HG03432 (cell line): ENCODE results near the gene LRP1-AS.
A peak's percentile ranks its signal among the peaks of the same experiment; 100 is the strongest.

Source experiments
- ATAC-seq: cut with Tn5 transposase; IDR thresholded peaks from one replicate; pipeline ENCODE4 v1.9.1; 2021; ENCODE audit warnings: mild to moderate bottlenecking, moderate library complexity; ENCODE audit not compliant: unreplicated experiment

The LRP1-AS gene

GRCh38 chr12:57146961-57147944 is at the start of gene LRP1-AS:
Gene LRP1-AS (minus strand): TSS chr12:57147619.
- ATAC-seq: no peak

DNA sequence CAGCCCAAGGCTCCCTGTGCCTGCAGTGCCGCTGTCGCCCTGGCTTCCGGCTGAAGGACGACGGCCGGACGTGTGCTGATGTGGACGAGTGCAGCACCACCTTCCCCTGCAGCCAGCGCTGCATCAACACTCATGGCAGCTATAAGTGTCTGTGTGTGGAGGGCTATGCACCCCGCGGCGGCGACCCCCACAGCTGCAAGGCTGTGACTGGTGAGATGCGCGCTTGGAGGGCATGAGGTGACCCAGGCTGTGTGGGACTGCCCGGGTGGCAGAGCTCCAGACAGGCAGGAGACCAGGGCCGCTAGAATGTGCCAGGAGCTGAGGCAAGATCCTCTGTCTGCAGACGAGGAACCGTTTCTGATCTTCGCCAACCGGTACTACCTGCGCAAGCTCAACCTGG is 49.5 kb upstream of the LRP1-AS start:
- no peak for ATAC-seq

DNA sequence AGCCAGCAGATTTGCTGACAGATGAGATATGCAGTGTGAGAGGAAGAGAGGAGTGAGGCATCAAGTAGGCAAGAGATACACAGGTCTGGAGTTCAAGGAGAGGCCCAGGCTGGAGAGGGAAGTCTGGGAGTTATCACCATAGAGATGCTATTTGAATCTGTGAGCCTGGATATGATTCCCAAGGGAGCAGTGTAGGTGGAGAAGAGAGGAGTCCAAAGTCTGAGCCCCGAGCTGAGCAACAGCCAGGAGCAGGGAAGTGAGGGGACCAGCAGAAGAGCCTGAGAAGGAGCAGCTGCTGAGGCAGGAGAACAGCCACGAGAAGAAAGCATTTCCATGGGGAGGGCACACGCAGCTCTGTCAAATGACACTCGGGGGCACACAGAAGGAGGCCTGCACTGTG is 49.0 kb upstream of the LRP1-AS start:
- ATAC-seq: no peak

GRCh38 chr12:57195611-57196371 is 48.4 kb upstream of the LRP1-AS start:
- no peak for ATAC-seq

- ATAC-seq: no peak
These were observed 47.8 kb upstream of the LRP1-AS start for GRCh38 chr12:57195186-57195585.

DNA sequence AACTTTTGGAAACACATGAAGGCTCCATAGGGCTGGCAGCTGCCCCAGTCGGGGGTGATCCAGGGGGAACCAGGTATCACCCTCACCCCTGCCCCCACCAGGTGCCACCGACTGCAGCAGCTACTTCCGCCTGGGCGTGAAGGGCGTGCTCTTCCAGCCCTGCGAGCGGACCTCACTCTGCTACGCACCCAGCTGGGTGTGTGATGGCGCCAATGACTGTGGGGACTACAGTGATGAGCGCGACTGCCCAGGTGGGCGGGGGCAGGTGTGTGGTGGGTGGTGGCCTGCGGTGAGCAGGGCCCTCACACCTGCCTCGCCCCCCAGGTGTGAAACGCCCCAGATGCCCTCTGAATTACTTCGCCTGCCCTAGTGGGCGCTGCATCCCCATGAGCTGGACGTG is 46.8 kb upstream of the LRP1-AS start:
- no peak for ATAC-seq

GRCh38 chr12:57193706-57194245 is 46.4 kb upstream of the LRP1-AS start:
- no peak for ATAC-seq

DNA sequence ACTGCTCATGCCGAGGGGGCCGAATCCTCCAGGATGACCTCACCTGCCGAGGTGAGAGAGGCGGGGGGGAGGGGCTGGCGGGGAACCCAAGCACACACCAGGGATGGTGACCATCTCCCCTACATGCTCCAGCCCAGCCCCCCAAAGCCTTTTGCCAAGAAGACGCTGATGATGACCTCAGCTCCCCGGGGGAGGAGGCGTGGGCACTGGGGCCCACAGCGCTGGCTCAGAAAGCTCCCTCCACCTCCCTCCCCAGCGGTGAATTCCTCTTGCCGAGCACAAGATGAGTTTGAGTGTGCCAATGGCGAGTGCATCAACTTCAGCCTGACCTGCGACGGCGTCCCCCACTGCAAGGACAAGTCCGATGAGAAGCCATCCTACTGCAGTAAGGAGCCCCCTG is 45.5 kb upstream of the LRP1-AS start:
- no peak for ATAC-seq

DNA sequence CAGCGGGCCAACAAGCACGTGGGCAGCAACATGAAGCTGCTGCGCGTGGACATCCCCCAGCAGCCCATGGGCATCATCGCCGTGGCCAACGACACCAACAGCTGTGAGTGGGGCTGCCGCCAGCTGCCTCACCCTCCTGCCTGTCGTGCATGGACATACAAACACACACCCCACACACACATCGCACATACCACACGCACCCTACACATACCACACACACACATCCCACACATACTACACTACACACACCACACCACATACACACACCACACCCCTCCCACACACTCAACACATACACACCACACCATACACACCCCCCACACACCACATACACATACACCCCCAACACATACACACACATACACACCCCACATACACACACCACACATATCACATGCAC is 44.0 kb upstream of the LRP1-AS start:
- ATAC-seq: no peak

DNA sequence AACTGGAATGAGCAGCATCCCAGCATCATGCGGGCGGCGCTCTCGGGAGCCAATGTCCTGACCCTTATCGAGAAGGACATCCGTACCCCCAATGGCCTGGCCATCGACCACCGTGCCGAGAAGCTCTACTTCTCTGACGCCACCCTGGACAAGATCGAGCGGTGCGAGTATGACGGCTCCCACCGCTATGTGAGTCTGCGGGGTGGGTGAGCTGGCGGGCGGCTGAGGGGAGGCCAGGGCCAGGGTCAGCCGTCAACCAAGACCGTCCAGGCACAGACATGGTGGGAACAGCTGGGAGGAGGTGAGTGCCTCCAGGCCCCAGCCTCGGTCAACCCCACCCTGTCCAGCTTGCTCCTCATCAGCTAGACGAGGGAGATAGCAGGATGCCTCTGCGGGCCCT is 43.4 kb upstream of the LRP1-AS start:
- no peak for ATAC-seq

DNA sequence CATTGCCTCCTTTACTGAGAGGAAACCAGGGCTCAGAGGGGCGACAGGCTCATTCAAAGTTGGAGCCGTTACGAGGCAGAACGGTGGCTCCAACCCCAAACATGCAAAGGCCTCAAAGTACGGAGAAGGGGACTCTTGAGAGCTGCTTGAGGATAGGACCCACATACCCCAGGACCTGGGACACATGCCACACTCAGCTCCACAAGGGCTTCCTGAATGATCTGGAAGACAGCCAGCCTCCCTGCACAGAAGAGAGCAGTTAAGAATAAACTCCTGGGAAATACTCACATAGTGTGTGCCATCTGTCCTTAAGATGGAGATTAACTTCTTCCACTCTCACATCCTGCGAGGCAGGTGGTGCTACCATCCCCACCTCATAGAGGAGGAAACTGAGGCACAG is 42.6 kb upstream of the LRP1-AS start:
- no peak for ATAC-seq

DNA sequence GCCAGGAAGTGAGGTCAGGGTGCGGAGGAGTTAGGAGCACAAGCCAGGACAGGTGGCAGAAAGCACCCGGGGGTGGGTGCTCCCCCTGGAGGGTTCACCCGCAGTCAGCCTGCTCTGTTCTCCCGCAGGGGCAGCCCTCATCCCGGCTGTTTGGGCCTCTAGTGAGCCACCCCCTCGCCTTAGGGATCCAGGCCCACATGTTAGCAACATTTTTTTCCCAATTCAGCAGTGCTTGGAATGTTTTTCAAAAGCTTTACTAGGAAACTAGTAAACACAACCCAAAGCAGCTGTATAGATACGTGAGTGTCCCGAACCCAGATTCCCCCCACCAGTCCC is 40.6 kb upstream of the LRP1-AS start:
- ATAC-seq: no peak

DNA sequence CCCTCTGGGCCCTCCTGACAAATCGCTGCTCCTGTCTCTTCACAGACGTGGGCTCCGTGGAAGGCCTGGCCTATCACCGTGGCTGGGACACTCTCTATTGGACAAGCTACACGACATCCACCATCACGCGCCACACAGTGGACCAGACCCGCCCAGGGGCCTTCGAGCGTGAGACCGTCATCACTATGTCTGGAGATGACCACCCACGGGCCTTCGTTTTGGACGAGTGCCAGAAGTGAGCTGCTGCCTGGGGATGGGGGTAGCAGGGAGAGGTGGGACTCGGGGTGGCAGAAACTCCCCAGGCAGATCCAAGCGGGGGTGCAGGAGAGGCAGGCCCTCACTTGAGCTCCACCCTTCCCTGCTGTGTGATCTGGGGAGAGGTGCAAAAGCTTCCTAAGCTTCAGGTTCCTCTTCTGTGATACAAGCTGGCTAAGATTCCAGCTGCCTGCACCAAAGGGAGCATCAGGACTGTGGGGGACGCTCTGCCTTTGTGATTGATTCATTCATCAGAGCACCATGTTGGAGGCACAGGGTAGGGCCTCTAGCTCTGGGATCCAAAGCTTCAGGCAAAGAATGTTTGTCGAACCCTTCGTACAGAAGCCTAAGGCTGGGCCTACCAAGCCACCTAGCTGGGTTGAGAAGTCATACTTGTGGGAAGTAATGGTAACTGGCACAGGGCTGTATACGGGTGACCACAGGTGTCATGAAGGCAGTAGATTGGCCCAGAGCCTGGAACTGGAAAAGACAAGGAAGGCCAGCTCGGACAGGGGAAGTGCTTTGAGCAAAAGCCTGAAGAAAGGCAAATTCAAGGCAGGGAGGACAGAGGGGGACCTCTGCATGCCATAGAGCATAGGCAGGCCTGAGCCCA is 40.0 kb upstream of the LRP1-AS start:
- no peak for ATAC-seq

DNA sequence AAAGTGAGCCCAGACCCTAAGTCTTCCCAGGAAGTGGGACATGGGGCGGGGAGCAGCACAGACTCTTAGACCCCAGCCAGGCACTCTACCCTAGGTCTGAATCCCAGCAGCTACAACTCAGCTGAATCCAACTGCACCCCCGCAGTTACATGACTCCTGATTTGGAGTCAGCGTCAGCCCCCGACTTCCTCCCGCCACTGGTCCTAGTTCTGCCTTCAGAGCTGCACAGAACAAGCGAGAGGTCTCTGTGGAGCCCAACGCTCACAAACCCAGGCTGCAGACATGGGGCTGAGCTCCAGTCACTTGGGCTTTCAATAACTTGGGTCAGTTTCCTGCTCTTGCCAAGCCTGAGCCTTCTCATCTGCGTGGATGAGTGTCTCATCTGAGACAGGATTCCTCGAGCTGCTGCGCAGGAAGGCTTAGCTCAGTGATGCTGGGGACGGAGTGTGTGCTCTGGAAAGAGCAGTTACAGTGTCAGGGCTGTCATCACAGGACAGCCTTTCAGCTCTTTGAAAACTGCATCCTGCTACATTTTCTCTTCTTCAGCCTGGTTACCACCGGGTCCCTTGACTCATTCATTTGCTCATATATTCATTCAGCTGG is 38.6 kb upstream of the LRP1-AS start:
- ATAC-seq: no peak

- ATAC-seq: no peak
These were observed 38.0 kb upstream of the LRP1-AS start for GRCh38 chr12:57185403-57185802.

DNA sequence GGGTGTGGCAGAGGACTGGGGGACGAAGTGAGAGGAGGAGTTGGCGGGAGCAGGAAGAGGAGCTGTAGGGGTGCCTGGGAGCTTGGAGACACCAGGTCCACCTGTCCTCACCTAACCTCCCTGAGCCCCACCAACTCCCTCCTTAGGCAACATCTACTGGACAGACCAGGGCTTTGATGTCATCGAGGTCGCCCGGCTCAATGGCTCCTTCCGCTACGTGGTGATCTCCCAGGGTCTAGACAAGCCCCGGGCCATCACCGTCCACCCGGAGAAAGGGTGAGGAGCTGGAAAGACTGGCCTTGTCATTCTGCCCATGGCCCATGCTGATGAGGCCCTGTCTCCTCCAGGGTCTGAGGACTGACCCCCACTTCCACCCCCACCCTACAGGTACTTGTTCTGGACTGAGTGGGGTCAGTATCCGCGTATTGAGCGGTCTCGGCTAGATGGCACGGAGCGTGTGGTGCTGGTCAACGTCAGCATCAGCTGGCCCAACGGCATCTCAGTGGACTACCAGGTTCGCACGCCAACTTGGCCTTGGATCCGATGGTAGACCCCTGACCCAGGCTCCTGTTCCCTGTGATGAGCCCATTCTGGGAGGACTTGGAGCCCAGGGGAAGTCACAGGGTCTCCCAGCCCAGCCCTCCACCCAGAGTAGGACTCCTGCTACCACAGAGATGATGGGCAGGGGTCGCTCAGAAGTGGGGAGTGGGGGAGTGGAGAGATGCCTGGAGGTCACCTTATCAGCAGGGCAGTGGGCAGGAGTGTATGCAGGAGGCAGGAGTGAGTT is 36.7 kb upstream of the LRP1-AS start:
- ATAC-seq: no peak

DNA sequence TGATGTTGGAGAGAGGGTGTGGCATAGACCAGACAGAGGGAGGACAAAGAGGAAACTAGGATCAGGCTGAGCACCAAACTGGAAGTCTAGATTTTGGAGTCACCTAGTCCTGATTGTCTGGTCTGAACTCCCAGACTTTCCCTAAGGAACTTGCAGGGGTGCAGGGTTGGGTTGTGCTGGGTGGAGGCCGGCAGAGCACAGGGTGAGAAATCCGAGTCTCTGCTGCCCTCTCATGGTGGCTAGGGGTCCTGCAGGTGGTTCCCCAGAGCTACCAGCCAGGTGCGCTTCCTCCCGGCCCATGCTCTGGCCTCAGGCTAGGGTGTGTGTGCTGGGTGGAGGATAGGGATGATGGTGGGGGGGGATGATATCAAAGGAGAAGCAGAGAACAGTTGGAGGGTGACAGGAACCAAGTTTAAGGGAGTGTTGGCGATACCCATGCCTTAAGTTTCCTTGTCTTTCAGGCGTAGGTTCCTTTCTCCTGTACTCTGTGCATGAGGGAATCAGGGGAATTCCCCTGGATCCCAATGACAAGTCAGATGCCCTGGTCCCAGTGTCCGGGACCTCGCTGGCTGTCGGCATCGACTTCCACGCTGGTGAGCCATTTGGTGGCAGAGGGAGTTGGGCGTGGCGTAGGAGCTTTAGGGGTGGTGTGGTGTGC is 35.6 kb upstream of the LRP1-AS start:
- peak; percentile 87 for ATAC-seq

GRCh38 chr12:57181561-57182155 is 34.2 kb upstream of the LRP1-AS start:
- ATAC-seq: no peak

DNA sequence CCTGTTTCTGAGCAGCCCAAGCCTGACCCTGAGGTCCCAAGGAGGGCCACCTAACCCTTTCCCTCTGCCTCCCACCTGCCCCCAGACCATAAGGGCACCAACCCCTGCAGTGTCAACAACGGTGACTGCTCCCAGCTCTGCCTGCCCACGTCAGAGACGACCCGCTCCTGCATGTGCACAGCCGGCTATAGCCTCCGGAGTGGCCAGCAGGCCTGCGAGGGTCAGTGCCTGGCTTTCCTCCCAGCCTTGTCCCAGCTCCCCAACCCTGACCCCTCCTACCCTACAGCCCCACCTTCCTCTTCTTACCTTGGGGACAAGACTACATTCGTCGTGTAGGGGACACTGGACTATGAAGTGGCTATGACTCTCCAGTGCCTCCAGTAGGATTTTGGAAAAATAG is 33.7 kb upstream of the LRP1-AS start:
- ATAC-seq: no peak
